Stimulated activated CD8-positive, alpha-beta memory T cell treated with anti-CD3 and anti-CD28 coated beads, Interleukin-2, amount 100 ng/mL, for 48 hours (primary cell): Measurements from ENCODE around the gene MAGI3.
"Not testable (repeated sequence)": the region's sequence is repeated elsewhere in the genome, so short reads cannot be mapped to it uniquely, and the experiment has no call there.

Experiments used
- DNase-seq, 2 donors: peaks; one replicate each; pipeline ENCODE4 v3.0.0-alpha.2; 2020; ENCODE audit warnings: low read depth in 2 of 2

MAGI3 gene

DNA sequence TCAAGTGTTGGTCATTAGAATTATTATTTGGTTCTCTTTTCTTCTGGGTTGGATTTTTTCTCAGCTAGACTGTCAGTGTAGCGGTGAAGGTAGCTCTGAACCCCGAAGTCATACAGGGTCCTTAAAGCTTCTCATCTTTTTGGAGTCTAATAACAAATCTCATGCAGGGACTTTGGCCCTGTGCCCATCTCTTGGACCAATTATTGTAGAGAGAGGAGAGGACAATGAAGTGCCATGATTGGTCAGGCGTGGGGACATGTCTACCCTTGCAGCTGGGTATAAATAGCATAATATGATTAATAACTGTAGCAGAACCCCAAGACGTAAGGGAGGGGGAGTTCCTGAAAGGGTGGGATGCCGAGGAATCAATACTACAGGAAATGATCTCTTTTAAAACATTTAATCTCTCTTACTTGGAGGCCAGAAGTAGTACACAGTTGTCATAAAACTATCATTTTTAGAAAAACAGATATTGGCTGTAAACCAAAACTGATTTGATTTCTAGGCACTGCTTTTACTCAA is 8.8 kb downstream of the MAGI3 start:
- no peak for DNase-seq

DNA sequence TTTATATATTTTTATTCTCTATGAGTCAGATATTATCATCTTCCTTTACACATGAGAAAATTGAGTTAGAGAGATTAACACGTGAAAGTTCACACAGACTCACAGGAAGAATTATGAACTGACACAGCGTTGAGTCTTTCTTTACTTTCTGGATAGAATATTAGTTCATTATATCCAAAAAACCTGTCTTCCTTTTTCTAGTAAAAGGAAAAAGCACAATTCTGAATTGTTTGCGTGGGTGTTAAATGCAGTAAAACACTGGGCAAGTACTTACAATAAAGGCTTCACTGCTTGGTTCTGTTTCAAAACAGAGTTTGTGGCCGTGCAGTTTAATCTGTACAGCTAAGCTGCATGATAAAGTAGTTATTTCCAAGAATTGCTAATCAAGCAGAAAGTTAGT is 10.8 kb downstream of the MAGI3 start:
- DNase-seq, result no peak

DNA sequence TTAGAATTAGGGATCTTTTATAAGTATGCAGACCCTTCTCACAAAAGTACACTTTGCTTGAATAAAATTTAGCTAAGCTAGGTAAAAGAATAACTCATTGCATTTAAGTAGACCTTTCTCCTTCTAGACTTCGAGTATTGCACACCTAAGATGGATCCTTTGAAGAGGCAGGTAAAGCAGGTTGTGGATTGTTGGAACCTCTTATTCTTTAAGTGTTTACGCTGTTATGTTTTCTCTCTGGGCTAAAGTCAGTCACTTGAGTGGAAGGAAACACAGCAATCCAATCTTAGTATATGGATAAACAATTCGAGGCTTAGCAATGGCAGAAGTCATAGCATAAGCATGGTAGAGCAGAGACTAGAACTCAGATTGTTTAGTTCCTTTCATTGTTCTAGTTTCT is 11.4 kb downstream of the MAGI3 start:
- no peak for DNase-seq

DNA sequence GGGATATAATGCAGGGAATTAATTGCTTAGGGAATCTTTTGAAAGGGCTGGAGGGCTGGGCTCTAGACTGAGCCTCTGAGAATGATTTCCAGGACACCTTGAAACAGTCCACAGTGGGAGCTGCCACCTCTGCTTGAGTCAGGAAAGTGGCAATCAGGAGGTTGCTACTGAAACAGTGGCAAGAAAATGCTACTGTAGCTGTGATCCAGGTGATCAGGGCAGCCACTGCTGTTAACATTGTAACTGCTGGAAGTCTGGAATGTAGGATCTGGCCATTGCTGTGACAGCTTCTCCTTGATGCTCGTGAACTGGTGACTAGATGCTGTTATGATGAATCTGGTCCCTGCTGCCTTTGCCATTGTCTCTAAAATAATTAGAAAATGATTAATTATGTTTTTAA is 12.8 kb downstream of the MAGI3 start:
- no peak for DNase-seq

DNA sequence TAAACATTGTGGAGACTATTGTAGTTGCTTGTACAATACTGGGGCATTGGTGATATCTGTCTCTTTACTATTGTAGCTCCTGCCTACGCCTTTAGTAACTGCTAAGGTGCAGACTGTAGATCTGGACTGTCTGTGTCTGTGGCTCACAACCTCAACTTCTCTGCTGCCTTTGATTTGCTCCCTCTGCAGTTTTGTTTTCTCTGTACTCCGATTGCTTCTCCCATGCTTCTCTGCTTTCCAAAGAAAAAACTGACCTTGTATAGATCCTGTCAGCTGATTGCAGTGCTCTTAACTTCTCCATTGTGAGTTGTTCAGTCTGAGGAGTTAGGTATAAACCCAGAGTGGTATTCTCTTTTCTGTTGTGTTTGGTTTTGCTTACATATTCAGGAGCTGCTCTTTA is 15.3 kb downstream of the MAGI3 start:
- DNase-seq, result no peak

DNA sequence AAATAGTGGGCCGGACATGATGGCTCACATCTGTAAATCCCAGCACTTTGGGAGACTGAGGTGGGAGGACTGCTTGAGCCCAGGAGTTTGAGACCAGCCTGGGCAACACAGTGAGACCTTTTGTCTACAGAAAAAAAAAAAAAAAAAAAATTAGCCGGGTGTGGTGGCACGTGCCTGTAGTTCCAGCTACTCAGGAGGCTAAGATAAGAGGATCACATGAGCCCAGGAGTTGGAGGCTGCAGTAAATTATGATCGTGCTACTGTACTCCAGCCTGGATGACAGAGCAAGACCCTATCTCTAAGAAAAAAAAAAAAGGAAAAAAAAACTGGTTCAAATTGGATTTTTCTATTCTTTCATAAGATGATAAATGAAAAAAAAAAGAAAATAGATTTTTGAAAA is 15.8 kb downstream of the MAGI3 start:
- not testable (repeated sequence) for DNase-seq

DNA sequence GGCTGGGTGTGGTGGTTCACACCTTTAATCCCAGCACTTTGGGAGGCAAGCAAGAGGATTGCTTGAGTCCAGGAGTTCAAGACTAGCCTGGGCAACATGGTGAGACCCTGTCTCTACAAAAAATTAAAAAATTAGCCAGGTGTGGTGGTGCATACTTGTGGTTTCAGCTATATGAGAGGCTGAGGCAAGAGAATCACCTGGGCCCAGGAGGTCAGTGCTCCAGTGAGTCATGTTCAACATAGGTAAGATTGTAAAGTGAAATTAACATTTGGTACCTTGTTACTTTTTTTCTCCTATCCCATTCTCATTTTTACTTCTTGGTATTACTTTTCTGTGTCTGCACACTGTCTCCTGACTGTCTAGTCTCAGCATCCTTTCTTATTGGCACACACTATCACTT is 19.0 kb downstream of the MAGI3 start:
- DNase-seq, result no peak

DNA sequence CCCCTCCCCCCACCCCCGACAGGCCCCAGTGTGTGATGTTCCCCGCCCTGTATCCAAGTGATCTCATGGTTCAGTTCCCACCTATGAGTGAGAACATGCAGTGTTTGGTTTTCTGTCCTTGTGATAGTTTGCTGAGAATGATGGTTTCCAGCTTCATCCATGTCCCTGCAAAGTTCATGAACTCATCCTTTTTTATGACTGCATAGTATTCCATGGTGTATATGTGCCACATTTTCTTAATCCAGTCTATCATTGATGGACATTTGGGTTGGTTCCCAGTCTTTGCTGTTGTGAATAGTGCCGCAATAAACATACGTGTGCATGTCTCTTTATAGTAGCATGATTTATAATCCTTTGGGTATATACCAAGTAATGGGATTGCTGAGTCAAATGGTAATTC is 21.7 kb downstream of the MAGI3 start:
- not testable (repeated sequence) for DNase-seq

DNA sequence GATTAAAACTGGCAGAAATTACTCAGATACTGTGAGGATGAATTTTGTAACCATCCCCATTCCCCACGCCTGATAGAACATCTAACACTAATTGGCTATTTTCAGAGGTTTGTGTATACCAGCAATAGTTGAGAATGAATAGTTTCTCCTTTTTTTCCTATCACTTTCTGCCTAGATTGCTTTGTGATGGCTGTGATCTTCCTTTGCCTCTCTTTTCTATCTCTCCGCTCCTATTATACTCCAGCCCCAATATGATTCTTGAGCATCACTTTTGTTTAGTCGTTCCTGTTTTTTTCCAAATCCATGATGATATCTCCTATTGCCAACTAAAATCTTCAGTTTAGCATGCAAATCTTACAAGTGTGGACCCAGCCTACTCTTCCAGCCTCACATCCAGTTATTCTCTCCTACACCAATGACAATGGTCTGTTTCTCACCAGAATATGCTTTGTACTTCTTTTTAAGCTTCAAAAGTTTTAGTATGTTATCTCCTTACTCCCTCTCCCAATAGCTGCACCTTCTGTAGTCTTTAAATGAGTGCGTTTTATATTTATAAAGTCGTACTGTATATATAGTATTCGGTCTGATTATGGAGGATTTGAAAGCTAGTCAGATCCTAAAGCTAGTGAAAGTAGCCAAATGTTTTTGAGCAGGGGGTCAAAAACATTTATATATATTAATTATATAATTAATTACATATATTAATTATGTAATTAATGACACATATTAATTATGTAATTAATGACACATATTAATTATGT is 25.2 kb downstream of the MAGI3 start:
- DNase-seq, result no peak

DNA sequence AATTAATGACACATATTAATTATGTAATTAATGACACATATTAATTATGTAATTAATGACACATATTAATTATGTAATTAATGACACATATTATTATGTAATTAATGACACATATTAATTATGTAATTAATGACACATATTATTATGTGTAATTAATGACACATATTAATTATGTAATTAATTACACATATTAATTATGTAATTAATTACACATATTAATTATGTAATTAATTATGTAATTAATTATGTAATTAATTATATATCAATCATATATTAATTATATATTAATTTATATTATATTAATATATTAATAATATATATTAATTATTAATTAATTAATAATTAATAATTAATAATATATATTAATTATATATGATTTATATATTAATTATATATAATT is 25.8 kb downstream of the MAGI3 start:
- not testable (repeated sequence) for DNase-seq

DNA sequence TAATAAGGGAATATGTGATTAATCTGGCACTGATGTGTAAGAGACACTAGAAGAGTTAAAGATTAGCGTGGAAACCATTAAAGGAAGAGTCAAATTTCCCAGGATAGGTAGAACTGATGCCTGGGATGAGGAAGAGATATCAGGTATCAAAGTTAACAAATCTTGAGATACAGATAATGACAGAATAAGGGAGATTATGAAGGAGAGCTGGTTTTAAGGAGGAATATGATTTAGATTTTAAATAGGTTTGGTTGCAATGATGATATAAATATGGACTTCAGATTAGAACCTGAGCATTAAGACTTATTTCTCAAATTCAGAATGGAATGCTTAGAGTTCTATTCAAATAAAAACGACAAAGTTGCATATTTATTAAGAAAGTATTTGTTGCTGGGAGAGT is 26.2 kb downstream of the MAGI3 start:
- no peak for DNase-seq

DNA sequence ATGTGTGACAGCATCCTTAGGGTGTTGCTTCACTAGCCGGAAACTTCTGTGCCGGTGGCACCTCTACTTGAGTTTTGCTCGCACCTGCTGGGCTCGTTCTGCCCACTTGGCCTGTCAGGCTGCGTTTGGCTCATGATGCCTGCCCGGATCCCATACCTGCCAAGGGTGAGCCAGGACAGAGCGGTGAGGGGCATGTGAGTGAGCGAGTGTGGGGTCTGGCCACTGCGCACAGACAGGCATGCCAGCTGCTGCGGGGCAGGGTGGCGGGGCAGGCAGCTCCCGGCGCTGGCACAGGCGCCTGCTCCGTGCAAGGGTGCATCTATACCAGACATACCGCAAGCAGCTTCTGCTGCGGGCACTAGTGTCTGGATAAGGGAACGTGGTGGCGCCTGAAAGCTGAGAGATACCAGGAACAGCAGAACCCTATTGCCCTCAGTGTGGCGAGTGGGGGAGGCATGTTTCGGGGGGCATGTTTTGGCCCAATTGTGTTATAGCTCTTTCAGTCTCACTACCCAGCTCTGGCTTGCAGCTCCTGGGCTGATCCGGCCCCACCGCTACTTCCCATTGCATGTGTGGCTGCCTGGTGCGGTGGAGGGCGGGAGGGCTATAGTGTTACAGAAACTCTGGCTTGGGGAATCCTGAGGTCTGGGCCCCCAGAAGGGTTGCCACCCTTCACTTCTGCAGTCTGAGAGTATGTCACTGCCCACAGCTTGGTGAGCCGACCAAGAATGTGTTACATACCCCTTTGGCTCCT is 32.2 kb downstream of the MAGI3 start:
- DNase-seq, result no peak

DNA sequence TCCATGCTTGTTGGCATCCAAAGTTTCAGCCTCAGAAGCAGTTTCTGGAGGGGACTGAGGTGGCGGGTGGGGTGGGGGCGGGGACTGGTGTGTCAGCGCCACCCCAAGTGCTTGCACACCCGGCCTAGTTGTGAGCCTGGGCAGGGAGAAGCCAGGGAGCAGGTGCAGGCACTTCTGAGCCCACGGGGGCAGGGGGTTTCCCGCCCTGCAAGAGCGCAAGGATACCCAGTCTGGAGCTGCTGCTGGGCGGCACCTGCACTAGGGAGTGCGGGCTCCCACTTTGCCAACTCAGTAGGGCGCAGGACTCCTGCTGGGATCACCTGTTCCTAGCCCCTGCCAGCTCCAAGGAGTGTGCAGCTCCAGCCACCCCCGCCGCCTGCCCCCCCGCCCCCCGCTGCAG is 33.5 kb downstream of the MAGI3 start:
- no peak for DNase-seq

DNA sequence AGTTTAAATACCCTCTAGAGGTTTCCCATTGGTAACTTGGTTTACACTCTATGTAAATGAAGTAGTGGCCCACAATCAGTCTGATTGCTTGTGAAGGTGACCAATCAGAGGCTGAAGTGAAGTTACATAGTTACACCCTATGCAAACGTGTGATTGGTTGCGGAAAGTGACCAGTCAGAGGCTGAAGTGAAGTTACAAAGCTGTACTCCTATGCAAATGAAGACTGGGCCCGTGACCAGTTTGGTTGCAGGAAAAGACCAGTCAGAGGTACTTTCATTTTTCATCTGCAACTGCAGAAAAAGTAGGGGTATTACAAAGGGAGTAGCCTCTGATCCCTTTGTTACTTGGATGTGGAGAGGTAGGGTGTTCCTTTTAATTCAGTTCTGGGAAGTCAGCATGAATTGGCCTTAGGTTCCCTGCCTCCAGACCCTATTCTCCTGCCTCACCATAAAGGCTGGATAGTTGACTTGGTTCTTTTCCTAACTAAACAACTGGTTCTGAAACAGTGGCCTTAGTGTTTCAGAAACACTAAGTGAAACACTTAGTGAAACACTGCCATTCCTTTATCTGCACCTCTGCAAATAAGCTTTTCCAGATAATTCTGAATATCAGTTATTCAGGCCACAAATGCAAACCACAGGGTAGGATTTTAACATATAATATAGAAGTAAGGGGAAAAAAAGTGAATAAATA is 39.3 kb downstream of the MAGI3 start:
- DNase-seq, result no peak

DNA sequence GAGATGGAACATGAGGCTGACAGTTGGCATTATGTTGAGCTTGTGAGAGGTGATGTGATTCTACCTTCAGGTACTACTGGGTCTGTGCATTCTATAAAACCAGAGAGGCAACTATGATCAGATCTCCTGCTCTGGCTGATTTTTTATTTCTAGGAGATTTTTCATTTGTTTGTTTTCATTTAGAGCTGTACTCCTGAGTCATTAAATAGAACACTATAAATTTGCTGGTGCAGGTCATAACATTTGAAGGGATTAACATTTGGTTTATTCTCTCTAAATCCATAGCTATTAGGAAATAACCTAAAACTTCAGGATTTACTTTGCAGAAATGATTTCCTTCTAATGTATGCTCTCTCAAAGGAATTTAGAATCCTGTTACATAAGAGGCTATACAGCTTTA is 42.9 kb downstream of the MAGI3 start:
- DNase-seq, result no peak

DNA sequence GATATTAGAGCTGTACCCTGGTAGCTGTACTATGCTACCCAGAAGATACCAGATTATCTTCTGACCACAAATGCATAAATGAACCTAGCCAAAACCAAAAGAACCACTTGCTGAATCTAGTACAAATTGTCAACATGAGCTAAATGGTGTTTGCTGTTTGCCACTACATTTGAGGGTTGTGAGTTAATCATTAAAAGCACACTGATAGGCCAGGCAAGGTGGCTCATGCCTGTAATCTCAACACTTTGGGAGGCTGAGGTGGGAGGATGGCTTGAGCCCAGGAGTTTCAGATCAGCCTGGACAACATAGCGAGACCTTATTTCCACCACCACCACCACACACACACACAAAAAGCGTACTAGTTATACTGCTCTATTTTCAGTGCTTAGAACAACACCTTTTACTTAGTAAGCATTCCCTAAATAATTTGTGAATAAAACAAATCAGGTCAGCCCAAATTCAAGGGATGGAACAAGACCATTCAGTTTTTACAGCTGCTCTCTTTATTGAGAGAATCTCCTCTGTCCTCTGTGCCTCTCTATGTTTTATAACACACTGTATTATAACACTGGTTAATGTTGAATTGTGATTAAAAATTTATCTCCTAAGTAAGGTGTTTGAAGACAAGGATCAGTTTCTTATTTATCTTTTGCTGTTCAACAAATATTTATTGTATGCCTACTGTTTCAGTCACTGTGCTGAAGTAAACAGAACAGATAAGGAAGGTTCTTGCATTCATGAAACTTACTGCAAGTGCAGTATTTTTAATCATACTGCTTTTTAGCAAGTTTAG is 44.0 kb downstream of the MAGI3 start:
- no peak for DNase-seq

DNA sequence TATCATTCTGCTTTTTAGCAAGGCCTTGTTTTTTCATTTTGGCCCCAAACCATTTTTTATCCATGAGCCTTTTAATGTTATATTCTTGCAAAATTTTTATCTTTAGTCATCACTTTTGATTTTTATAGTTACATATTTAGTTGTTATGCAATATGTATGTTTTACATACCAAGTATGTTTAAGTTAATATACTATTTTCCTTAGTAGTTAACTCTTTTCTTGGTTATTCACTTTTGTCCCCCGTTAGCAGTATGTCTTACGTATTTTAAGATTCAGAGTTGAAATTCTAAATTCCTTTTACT is 44.5 kb downstream of the MAGI3 start:
- DNase-seq, result no peak

DNA sequence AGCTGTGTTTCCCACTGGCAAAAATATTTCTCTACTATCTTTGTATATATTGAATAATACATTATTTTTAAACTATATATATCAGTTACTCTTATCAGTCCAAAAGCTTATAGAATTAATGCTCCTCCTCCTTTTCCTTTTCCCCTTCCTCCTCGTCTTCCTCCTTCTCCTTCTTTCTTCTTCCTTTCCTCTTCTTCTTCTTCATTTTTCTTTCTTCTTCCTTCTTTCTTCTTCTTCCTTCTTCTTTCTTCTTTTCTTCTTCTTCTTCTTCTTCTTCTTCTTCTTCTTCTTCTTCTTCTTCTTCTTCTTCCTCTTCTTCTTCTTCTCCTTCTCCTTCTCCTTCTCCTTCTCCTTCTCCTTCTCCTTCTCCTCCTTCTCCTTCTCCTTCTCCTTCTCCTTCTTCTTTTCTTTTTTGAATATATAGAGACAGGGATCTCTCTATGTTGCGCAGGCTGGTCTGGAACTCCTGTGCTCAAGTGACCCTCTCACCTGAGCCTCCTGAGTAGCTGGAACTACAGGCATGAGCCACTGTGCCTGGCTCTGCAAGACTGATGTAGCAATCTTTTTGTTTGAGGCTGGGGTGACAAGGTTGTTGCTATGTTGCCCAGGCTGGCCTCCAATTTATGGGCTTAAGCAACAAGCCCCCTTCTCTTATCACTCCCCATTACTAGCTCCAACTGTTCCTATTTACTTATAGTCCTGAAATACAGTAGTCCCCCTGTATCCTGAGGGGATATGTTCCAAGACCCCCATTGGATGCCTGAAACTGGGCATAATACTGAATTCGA is 47.4 kb downstream of the MAGI3 start:
- no peak for DNase-seq

DNA sequence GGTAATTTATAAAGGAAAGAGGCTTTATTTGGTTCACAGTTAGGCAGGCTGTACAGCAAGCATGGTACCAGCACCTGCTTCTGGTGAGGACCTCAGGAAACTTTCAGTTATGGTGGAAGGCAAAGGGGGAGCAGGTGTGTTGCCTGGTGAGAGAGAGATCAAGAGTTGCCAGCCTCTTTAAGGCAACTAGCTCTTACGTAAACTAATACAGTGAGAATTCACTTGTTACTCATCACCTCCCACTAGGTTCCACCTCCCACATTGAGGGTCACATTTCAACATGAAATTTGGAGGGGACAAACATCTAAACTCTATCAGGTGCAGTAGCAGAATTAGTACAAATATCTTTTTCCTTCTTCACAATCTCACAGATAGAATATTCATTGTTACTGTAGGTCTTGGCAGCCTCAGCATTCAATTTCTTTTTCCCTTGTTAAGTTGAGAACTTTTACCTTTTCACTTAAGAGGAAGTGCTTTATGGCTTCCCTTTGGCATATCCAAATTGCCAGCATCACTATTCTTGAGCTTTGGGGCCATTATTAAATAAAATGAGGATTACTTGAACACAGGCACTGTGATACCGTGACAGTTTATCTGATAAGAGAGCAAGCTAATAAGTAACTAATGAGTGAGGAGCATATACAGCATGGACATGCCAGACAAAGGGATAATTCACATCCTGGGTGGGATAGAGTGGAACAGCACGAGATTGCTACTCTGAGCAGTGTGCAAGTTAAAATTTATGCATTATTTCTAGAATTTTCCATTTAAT is 48.4 kb downstream of the MAGI3 start:
- no peak for DNase-seq

DNA sequence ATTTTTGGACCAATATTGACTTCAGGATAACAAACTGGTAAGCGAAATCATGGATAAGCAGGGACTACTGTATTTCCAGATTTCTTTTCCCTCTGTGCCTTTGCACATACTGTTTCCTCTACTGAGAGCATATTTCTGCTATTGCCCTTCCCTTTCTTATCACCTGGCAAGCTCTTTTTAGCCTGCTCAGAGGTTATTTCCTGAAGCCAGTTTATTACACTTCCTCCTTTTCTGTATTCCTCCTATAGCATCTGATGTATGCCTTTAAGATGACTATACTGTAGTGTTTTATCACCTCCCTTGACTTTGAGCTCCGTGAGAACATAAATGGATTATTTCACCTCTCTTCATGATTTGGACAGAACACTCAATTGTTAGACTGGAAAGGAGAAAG is 49.0 kb downstream of the MAGI3 start:
- DNase-seq, result no peak
